Femur (tissue), 1 donor: ENCODE data around the gene DLGAP3.
"Not testable (repeated sequence)": the region's sequence is repeated elsewhere in the genome, so short reads cannot be mapped to it uniquely, and the experiment has no call there.

Source experiments
- DNase-seq: peaks from one replicate; pipeline ENCODE4 v3.0.0-alpha.2; 2017

Gene DLGAP3, protein sequence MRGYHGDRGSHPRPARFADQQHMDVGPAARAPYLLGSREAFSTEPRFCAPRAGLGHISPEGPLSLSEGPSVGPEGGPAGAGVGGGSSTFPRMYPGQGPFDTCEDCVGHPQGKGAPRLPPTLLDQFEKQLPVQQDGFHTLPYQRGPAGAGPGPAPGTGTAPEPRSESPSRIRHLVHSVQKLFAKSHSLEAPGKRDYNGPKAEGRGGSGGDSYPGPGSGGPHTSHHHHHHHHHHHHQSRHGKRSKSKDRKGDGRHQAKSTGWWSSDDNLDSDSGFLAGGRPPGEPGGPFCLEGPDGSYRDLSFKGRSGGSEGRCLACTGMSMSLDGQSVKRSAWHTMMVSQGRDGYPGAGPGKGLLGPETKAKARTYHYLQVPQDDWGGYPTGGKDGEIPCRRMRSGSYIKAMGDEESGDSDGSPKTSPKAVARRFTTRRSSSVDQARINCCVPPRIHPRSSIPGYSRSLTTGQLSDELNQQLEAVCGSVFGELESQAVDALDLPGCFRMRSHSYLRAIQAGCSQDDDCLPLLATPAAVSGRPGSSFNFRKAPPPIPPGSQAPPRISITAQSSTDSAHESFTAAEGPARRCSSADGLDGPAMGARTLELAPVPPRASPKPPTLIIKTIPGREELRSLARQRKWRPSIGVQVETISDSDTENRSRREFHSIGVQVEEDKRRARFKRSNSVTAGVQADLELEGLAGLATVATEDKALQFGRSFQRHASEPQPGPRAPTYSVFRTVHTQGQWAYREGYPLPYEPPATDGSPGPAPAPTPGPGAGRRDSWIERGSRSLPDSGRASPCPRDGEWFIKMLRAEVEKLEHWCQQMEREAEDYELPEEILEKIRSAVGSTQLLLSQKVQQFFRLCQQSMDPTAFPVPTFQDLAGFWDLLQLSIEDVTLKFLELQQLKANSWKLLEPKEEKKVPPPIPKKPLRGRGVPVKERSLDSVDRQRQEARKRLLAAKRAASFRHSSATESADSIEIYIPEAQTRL

DNA sequence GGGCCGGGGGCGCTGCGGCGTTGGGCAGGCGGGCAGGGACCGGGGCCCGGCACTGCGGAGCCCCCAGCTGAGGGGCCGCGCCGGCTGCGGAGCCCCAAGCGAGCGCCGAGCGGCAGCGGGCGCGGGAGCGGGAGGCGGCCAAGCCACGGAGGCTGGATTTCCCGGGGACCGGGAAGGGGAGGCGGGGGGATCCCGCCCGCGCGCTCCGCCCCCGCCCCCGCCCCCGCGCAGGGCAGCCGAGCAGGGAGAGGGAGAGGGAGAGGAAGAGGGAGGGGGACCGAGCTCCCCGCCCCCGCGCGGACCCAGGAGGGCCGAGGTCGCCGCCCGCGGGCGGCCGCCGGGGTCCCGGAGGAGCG, at the start of gene DLGAP3:
TSS of gene DLGAP3 (minus strand) at position 154 of the 356 bp plus-strand sequence. CDS start 24,267 bp downstream, outside the sequence.
- no peak for DNase-seq

DNA sequence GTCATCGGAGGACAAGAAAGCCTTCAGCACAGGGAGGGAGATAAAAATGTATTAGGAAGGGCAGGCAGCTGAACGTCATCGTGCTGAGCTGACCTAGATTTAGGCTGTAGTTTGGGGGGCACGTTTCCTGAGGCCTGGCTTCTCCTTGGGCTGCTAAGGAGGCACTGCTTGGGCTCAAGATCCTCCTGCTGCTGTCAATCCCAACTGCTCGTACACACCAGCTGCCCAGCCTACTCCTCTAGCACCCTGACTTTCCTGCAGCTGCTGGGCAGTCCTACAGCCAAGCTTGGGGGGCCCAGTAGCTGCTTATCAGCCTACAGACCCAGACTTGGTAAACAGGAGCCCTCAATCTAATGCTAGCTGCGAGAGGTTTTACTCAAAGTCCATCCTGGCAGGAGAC, 49.5 kb upstream of the DLGAP3 start:
- peak; percentile 34 for DNase-seq

DNA sequence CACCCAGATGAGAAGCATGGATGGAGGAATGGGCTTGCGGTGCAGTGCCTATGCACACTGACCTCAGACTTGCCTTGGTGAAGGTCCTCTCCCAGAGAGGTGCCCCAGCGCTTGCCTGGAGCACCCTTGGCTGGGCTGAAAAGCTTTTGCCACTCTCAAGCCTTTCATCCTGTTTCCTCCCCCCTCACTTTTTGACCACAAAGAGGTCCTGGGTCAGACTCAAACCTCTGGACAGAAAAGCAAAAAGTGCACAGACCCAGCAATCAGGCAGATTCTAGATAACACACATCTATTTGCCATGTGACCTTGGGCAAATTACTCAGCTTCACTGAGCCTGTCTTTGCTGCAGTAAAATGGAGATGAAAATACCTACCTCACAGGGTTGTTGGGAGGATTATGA, 48.4 kb upstream of the DLGAP3 start:
- DNase-seq = no peak

DNA sequence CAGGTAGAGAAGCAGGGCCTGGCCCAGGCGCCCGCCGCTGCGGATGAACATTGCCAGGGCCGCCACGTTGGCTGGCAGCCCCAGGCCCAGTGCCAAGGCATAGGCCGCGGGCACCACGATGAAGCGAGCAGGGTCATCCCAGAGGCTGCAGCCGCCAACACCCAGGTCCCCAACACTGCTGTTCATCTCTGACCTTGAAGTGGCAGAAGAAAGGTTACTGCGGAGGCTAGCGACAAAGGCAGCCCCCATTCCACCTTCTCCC, 47.7 kb upstream of the DLGAP3 start:
- no peak for DNase-seq

DNA sequence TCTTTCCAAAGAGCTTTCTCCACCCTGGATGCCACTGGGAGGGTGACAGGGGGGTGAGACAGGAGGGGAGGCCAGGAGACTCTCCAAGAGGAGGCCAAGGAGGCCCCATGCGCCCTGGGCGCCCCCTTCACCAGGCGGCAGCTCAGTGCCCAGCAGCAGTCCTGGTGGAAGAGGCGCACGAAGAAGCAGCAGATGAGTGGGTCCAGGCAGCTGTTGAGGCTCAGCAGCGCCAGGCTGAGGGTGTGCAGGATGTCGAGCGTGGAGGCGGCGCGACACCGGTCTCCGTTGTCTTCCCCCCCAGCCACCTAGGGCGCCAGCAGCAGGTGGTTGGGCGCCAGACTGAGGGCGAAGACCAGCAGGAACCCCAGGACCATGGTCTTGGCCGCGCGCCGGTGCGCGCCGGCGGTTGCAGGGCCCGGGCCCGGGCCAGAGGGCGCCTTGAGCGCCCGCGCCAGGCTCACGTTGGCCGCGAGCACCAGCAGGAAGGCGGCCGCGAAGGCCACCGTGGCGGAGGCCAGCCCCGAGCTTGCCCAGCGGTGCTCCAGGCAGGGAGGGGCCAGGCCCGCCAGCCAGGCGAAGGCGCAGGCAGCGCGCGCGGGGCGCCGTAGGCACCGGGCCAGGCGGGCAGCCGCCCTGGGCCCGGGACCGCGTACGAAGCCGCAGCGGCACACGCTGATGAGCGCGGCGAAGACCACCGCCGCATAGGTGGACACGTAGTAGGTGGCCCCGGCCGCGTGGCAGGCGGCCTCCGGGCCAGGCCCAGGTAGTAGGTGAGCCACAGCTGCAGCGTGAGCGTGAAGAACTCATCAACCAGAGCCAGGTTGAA, 47.1 kb upstream of the DLGAP3 start:
- DNase-seq = no peak

DNA sequence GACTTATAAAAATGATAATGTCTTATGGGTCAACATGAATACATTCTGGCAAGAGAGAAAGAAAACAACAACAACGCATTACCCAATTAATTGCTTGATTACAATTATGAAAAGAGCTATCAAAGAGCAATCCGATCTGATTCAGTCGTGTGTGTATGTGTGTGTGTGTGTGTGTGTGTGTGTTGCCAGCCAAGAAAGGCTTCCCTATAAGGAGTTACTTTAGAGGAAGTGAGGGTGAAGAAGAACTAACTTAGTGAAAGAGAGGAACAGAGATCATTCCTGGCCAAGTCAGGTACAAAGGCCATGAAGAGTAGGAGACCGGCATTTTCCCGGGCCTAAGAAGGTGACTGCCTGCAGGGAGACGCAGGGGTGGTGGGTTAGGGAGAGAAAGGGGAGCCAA, 46.3 kb upstream of the DLGAP3 start:
- DNase-seq = no peak

DNA sequence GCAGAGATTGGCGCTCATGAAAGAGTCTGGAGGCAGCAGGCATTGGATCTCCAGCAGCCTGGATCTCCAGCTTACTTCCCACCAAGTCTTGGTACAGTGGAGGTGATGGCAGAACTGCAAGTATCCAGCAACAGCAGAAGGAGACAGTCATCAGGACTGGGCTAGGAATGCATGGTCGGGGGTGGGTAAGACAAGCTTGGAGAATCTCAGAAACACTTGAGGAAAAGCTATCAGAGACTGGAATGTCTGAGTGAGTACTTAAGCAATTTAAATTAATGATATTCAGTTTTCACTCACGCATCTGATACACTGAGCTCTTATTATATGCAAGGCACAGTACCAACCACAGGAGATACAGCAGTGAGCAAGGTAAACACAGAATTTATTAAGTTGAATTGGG, 45.9 kb upstream of the DLGAP3 start:
- no peak for DNase-seq

DNA sequence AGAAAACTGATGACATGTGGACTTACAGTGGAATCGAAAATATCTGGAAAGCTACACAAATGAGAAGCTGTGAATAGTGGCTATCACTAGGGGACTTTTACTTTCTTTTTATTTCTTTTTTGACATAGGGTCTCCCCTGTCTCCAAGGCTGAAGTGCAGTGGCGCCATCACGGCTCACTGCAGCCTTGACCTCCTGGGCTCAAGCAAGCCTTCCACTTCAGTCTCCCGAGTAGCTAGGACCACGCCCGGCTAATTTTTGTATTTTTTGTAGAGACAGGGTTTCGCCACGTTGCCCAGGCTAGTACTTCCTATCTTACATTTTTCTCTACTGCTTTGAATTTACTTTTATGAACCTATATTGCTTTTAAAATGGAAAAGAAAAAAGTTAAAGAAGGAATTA, 45.2 kb upstream of the DLGAP3 start:
- DNase-seq = no peak

DNA sequence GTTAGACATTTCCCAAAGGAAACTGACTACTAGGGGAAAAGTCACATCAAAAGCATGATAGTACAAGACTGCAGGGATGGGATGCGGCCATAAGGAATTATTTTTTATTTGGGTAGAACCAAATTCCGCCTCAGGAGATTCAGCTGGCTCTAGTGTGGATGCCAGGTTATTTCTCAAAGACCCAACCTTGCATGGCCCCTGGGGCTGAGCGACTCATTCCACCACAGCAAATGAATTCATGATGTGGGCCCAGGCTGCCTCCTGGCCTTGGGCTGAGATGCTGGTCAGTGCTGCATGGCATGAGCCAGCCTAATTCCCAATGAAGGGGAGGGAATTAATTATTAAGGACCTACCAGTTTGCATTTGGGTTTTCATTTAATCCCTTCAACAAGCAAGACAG, 43.9 kb upstream of the DLGAP3 start:
- DNase-seq = no peak

DNA sequence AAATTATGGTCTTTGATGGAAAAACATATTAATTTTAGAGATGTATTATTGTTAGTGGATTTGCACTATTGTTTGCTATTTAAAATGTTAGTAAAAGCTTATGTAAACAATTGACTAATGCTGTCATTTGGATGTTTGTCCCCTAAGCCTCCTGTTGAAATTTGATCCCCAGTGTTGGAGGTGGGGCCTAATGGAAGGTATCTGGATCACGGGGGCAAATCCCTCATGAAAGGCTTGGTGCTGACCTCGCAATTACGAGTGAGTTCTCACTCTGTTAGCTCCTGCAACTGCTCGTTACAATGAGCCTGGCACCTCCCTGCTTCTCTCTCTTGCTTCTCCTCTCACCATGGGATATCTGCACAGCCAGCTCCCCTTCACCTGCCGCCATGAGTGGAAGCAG, 41.4 kb upstream of the DLGAP3 start:
- no peak for DNase-seq

DNA sequence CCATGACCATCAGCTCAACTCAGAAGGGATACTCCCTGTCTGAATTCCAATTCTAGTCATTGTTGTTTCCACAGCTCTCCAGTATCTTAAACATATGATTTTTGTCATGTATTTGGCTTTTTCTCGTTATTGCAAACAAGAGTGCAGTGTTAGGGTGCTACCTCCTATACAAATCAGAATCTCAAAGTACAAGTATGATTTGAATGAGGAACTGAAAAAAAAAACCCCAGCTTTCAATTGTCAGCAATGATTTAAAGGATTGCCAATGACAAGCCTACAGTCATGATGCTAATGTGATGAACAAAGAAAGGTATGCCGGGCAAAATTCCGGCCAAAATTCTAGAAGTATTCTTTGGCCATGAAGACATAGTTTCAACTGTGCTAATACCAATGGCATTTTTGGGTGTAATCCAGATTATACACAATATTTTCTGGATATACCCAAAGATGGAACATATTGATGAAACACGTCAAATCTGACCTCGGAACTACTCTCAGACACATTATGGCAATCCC, 40.8 kb upstream of the DLGAP3 start:
- DNase-seq = no peak

DNA sequence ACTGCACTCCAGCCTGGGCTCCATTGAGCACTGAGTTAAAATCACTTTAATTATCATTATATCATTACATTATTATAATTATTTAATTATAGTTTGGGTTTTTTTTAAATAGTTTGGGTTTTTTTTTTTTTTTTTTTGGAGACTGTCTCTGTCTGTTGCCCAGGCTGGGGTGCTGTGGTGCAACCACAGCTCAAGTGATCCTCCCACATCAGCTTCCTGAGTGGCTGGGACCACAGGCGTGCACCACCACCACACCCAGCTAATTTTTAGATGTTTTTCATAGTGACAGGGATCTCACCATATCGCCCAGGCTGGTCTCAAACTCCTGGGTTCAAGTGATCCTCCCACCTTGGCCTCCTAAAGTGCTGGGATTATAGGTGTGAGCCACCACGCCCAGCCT, 38.8 kb upstream of the DLGAP3 start:
- DNase-seq = not testable (repeated sequence)

DNA sequence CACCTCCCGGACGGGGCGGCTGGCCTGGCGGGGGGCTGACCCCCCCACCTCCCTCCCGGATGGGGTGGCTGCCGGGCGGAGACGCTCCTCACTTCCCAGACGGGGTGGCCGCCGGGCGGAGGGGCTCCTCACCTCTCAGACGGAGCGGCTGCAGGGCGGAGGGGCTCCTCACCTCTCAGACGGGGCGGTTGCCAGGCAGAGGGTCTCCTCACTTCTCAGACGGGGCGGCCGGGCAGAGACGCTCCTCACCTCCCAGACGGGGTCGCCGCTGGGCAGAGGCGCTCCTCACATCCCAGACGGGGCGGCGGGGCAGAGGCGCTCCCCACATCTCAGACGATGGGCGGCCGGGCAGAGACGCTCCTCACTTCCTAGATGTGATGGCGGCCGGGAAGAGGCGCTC, 38.2 kb upstream of the DLGAP3 start:
- DNase-seq = not testable (repeated sequence)

DNA sequence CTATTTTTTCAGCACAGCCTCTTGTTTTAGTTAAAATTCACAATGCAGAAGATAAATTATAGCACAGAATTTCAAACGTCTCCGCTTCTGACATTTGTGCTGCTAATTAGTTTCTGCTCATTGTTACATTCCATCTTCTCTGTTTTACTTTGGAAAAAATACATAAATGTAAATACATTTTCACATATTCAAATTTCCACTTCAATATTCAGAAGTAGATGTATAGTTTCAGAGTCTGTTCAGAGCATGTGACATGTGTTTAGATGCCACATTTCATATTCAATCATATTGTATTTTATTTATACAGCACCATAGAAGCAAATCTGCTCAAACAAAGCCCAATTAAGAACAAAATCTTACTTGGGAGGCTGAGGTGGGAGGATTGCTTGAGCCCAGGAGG, 36.1 kb upstream of the DLGAP3 start:
- no peak for DNase-seq

DNA sequence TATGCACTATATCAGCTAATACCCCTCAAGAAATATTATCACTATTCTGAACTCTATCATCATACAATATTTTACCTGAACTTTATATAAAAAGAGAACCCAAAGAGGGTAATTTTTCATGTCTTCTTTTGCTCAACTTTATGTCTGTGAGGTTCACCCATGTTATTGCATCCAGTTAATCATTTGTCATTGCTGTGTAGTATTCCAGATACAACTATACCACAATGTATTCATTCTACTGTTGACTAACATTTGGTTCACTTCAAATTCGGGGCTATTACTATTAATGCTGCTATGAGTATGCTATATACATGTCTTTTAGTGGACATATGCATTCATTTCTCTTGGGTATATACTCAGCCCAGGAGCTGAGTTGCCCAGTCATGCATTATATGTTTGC, 21.0 kb upstream of the DLGAP3 start:
- DNase-seq = no peak

DNA sequence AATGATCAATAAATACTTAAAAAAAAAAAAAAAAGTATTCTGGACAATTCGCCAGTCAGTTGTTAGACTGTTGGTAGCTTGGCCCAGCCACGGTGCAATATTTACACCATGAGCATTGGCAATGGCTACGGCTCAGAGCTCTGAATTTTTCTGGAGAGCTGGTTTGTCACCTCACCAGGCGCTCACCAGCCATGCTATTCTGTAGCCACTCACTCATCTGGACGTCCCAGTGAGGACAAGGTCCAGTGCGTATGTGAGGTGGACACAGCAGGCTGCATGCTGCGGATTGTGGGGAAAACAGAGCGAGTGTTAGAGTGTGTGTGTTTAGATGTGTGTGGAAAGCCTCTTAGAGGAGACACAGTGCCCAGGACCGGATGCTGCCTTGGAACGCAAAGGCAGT, 19.3 kb upstream of the DLGAP3 start:
- DNase-seq = not testable (repeated sequence)

DNA sequence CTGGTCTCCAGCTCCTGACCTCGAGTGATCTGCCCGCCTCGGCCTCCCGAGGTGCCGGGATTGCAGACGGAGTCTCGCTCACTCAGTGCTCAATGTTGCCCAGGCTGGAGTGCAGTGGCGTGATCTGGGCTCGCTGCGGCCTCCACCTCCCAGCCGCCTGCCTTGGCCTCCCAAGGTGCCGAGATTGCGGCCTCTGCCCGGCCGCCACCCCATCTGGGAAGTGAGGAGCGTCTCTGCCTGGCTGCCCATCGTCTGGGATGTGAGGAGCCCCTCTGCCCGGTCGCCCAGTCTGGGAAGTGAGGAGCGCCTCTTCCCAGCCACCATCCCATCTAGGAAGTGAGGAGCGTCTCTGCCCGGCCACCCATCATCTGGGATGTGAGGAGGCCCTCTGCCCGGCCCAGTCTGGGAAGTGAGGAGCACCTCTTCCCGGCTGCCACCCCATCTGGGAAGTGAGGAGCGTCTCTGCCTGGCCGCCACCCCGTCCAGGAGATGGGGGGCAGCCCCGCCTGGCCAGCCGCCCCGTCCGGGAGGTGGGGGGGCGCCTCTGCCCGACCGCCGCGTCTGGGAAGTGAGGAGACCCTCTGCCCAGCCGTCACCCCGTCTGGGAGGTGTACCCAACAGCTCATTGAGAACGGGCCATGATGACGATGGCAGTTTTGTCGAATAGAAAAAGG, 18.3 kb upstream of the DLGAP3 start:
- not testable (repeated sequence) for DNase-seq

DNA sequence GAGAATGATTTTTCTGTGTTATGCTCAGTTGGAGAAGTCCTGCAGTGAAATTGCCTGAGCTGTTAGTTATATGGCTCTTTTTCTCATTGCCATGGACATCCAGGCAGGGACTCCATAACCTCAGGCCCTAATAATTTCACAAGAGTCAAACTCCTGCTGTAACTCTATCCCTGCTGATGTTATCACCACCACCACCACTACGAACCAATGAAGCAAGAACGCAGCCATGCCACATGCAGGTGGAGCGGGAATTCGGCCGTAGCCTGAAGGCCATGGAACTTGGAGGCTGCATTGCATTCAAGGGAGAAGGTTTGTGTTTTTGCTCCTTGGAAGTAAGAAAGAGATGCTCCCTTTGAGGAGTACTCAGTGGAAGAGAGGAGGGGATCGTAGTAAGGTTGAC, 16.8 kb upstream of the DLGAP3 start:
- DNase-seq = no peak

DNA sequence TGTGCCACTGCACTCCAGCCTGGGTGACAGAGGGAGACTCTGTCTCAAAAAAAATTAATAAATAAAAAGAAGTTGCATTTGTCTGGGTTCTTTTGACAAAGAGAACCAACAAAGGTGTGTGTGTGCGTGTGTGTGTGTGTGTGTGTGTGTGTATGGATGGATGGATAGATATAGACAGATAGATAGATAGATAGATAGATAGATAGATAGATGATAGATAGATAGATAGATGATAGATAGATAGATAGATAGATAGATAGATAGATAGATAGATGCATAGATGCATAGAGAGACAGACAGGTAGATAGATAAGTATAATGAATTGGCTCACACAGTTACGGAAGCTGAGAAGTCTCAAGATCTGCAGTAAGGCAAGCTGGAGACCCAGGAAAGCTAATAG, 12.3 kb upstream of the DLGAP3 start:
- not testable (repeated sequence) for DNase-seq

DNA sequence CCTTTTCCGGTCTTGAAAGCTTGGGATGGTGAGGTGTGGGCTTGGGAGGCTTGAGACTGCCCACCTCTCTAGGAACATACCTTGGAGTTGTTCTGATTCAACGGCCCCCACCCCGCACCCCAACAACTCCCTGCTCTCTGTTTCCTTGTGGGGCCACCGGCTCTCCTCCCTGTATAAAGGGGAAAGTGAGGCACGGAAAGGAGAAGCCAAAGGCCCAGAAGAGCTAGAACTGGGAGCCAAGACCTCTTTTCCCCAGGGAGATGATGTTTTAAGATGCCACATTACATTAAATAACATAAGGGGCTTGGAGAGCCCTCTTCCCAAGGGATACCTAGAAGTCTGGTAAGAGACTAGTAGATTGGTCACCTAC, 1.2 kb upstream of the DLGAP3 start:
- no peak for DNase-seq

DNA sequence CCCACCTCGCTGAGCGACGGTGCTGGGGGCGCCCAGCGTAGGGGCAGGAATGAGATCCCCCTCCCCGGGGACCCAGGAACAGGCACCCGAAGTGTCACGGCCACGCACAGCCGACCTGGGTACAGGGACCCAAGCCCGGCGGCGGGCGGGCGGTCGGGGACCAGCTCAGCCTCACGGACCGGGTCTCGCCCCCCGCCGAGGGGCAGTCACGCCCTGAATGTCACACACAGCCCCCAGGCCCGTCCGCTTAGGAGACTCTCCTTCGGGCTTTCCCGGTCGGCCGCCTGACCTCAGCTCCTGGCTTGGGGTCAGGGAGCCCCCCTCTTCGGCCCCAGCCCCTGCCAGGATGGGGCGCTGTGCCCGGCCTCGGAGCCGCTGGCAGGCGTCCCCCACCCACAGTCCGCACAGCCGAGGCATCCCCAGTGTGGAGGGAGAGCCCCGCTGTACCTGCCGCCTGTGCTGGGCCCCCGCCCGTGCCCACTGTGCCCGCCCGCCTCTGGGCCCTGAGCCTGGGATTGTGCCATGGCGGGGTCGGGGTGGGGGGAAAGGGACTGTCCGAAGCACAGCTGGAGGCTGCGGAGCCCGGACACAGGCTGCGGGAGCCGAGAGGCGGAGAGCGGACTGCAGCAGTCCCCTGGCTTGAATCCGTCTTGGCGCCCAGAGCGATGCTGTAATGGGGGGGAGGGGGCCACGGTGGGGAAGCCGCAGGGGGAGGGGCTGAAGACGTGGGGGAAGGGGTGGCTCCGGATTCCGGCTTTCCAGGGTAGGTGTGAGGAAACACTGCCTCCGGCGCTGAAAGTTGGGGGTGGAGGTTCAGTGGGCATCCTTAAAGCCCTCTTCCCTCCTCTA, 627 bp upstream of the DLGAP3 start:
- DNase-seq = no peak
